ENCODE results near the gene WHRN.

- TF ChIP-seq POLR2AphosphoS5 (IDR thresholded peaks at IDR 0.05; ENCODE audit: low read depth, low read length) (no peak), SIN3A (IDR thresholded peaks at IDR 0.05; ENCODE audit: borderline replicate concordance, insufficient read depth, low read length) (no peak)
These were observed 8.6 kb upstream of the WHRN start for GRCh38 chr9:114513959-114514267.
